ENCODE data around the gene TMPRSS12.

DNA sequence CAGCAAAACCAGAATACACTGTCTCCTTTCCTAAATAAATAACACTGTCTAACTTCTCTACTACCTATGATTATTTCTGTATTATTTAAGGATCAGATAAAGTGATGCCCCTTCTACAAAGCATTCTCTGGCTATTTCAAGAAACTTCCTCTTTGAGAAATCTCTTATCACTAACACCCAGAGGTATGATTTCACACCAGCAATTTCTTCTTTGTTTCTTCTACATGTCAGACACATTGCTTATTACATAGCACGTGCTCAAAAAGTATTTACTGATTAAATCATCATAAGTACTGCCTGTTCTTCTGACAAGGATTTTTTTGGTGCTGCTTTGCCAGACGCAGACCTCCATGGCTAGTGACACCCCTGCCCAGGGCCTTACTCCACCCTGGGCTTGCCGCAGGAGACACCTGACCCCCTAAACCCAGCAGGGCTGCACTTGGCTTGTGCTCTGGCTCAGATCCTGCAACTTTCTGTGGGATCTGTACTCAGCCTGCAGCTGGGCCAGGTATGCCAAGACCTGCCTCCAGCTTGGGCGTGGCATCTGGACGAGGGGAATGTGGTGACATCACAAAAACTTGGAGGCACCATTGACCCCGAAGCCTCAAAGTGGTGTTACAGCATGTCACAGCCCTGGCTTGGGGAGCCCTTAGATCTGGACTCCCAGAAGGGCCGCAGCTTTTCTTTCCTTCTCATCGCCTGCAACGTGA lies 94.2 kb downstream of the TMPRSS12 start:
- TF ChIP-seq POLR2AphosphoS5 (IDR thresholded peaks at IDR 0.05; ENCODE audit: low read depth) (no peak), JUNB (IDR thresholded peaks at IDR 0.05; ENCODE audit: unreplicated experiment) (no peak), EZH2 (IDR thresholded peaks at IDR 0.05; ENCODE audit: low read depth, unreplicated experiment) (no peak), EZH2phosphoT487 (IDR thresholded peaks at IDR 0.05; ENCODE audit: unreplicated experiment) (no peak), ZNF331 (CRISPR knock-in tag; IDR thresholded peaks at IDR 0.05; ENCODE audit: low read depth) (no peak), CREB1 (CRISPR knock-in tag; IDR thresholded peaks at IDR 0.05; ENCODE audit: low read depth) (no peak)
- TF ChIP-seq, protein P1, sequence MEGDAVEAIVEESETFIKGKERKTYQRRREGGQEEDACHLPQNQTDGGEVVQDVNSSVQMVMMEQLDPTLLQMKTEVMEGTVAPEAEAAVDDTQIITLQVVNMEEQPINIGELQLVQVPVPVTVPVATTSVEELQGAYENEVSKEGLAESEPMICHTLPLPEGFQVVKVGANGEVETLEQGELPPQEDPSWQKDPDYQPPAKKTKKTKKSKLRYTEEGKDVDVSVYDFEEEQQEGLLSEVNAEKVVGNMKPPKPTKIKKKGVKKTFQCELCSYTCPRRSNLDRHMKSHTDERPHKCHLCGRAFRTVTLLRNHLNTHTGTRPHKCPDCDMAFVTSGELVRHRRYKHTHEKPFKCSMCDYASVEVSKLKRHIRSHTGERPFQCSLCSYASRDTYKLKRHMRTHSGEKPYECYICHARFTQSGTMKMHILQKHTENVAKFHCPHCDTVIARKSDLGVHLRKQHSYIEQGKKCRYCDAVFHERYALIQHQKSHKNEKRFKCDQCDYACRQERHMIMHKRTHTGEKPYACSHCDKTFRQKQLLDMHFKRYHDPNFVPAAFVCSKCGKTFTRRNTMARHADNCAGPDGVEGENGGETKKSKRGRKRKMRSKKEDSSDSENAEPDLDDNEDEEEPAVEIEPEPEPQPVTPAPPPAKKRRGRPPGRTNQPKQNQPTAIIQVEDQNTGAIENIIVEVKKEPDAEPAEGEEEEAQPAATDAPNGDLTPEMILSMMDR (conservative IDR thresholded peaks at IDR 0.05; ENCODE audit: low read depth in 2 of 2), result no peak
- TF ChIP-seq, protein P2, sequence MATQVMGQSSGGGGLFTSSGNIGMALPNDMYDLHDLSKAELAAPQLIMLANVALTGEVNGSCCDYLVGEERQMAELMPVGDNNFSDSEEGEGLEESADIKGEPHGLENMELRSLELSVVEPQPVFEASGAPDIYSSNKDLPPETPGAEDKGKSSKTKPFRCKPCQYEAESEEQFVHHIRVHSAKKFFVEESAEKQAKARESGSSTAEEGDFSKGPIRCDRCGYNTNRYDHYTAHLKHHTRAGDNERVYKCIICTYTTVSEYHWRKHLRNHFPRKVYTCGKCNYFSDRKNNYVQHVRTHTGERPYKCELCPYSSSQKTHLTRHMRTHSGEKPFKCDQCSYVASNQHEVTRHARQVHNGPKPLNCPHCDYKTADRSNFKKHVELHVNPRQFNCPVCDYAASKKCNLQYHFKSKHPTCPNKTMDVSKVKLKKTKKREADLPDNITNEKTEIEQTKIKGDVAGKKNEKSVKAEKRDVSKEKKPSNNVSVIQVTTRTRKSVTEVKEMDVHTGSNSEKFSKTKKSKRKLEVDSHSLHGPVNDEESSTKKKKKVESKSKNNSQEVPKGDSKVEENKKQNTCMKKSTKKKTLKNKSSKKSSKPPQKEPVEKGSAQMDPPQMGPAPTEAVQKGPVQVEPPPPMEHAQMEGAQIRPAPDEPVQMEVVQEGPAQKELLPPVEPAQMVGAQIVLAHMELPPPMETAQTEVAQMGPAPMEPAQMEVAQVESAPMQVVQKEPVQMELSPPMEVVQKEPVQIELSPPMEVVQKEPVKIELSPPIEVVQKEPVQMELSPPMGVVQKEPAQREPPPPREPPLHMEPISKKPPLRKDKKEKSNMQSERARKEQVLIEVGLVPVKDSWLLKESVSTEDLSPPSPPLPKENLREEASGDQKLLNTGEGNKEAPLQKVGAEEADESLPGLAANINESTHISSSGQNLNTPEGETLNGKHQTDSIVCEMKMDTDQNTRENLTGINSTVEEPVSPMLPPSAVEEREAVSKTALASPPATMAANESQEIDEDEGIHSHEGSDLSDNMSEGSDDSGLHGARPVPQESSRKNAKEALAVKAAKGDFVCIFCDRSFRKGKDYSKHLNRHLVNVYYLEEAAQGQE (IDR thresholded peaks at IDR 0.05; ENCODE audit: unreplicated experiment), result no peak
